H1 (cell line): ENCODE data around the gene GALNT6. TPM values are rescaled to one million over a fixed set of nuclear protein-coding genes. Genes with fewer than 3 reads are reported as not detected.

ENCODE experiments used
- CTCF ChIA-PET: fragments of 300-600 bp; sonication (Branson Sonifier 250); formaldehyde crosslinking; loops from one replicate; lab custom pipeline; 2021; ENCODE audit not compliant: partially characterized antibody; lab: Charles Lee
- POLR2A ChIA-PET: fragments of 300-600 bp; sonication (Branson Sonifier 250); formaldehyde crosslinking; loops from one replicate; lab custom pipeline; 2021; ENCODE audit warnings: inconsistent platforms; ENCODE audit not compliant: partially characterized antibody; lab: Charles Lee
- DNase-seq, 2 experiments: peaks; one replicate each; pipeline versions ENCODE4 v3.0.0 to v3.0.0-alpha.2; 2010 to 2022; ENCODE audit warnings: low spot score in 2 of 2, low read depth in 1 of 2, mixed read lengths in 1 of 2
- FAIRE-seq: peaks from 2 replicates; lab custom pipeline; 2011; peaks lifted over from hg19 to GRCh38; lab: Jason Lieb, UNC
- H2AFZ ChIP-seq: 2 replicates; pipeline ENCODE4 v1.8.1; 2012; ENCODE audit warnings: low read length, inconsistent platforms
- H2AK5ac ChIP-seq: 2 replicates; pipeline ENCODE4 v1.6.1; 2013; ENCODE audit warnings: low read depth, low read length
- H2BK120ac ChIP-seq: replicated peaks from 2 replicates; pipeline ENCODE3; 2013; ENCODE audit warnings: low read depth, low read length, inconsistent platforms
- H2BK12ac ChIP-seq: 2 replicates; pipeline ENCODE4 v1.6.1; 2013; ENCODE audit warnings: low read depth, low read length
- H2BK15ac ChIP-seq: 2 replicates; pipeline ENCODE4 v1.6.1; 2013; ENCODE audit warnings: low read length
- H2BK20ac ChIP-seq: 2 replicates; pipeline ENCODE4 v1.6.1; 2013; ENCODE audit warnings: low read length
- H2BK5ac ChIP-seq: 2 replicates; pipeline ENCODE4 v1.6.1; 2013; ENCODE audit warnings: low read depth, low read length
- H3K14ac ChIP-seq: 2 replicates; pipeline ENCODE4 v1.6.1; 2013; ENCODE audit warnings: inconsistent platforms; ENCODE audit not compliant: insufficient read length
- H3K18ac ChIP-seq: 2 replicates; pipeline ENCODE4 v1.6.1; 2013; ENCODE audit warnings: low read length; ENCODE audit errors: extremely low read depth
- H3K23ac ChIP-seq: 2 replicates; pipeline ENCODE4 v1.6.1; 2013; ENCODE audit warnings: inconsistent platforms; ENCODE audit not compliant: insufficient read length
- H3K23me2 ChIP-seq: 2 replicates; pipeline ENCODE4 v1.6.1; 2013; ENCODE audit warnings: low read depth, low read length
- H3K27ac ChIP-seq: 2 replicates; pipeline ENCODE4 v1.6.1; 2011; ENCODE audit warnings: low read depth, low read length, inconsistent platforms
- H3K27me3 ChIP-seq, 4 experiments: replicated peaks in 1 of 4; 1 replicate in 1 of 4; 2 replicates in 3 of 4; pipeline versions ENCODE4 v1.6.1 to v1.8.1; 2011 to 2013; ENCODE audit warnings: low read length in 3 of 4, mild to moderate bottlenecking in 3 of 4, inconsistent platforms in 2 of 4, mixed read lengths in 2 of 4, moderate library complexity in 1 of 4; ENCODE audit not compliant: control insufficient read depth in 3 of 4, insufficient read depth in 3 of 4; ENCODE audit errors: extremely low read depth in 1 of 4
- H3K36me3 ChIP-seq, 4 experiments: 2 replicates each; pipeline versions ENCODE4 v1.6.1 to v1.8.1; 2011 to 2013; ENCODE audit warnings: mild to moderate bottlenecking in 4 of 4, low read length in 3 of 4, moderate library complexity in 2 of 4, control low read depth in 1 of 4, inconsistent platforms in 1 of 4; ENCODE audit not compliant: insufficient read depth in 4 of 4, control insufficient read depth in 2 of 4
- H3K4ac ChIP-seq: replicated peaks from 2 replicates; pipeline ENCODE3; 2013; ENCODE audit warnings: low read length, low read depth, mixed read lengths, inconsistent platforms; ENCODE audit not compliant: insufficient read length
- H3K4me1 ChIP-seq, 4 experiments: replicated peaks in 1 of 4; 1 replicate in 1 of 4; 2 replicates in 3 of 4; pipeline versions ENCODE4 v1.6.1 to v1.8.1; 2011 to 2013; ENCODE audit warnings: low read length in 3 of 4, inconsistent platforms in 2 of 4, mixed read lengths in 1 of 4; ENCODE audit not compliant: insufficient read depth in 4 of 4, control insufficient read depth in 3 of 4
- H3K4me2 ChIP-seq, 2 experiments: 2 replicates each; pipeline versions ENCODE4 v1.6.1 to v1.8.1; 2011 to 2013; ENCODE audit warnings: low read depth in 2 of 2, low read length in 2 of 2, control low read depth in 1 of 2, inconsistent platforms in 1 of 2, mild to moderate bottlenecking in 1 of 2; ENCODE audit not compliant: insufficient read depth in 1 of 2
- H3K4me3 ChIP-seq, 4 experiments: fragments of 200-600, 300-600 bp in 1 of 4; sonication (generic), shearing (Covaris generic), sonication (Bioruptor Twin) in 1 of 4; 2 replicates each; pipeline versions ENCODE4 v1.5.1 to v1.8.1; 2011 to 2016; ENCODE audit warnings: low read length in 4 of 4, low read depth in 3 of 4, control low read depth in 2 of 4, inconsistent platforms in 2 of 4, mild to moderate bottlenecking in 2 of 4, mixed read lengths in 1 of 4, moderate library complexity in 1 of 4; ENCODE audit not compliant: insufficient read depth in 2 of 4; ENCODE audit errors: extremely low read depth in 1 of 4
- H3K56ac ChIP-seq: replicated peaks from 2 replicates; pipeline ENCODE3; 2013; ENCODE audit warnings: low read depth, mild to moderate bottlenecking, mixed read lengths, low read length, inconsistent platforms; ENCODE audit not compliant: insufficient read length
- H3K79me1 ChIP-seq: 2 replicates; pipeline ENCODE4 v1.6.1; 2013; ENCODE audit warnings: low read depth, low read length, control low read depth
- H3K79me2 ChIP-seq, 2 experiments: 2 replicates each; pipeline versions ENCODE4 v1.6.1 to v1.8.1; 2012 to 2013; ENCODE audit warnings: low read length in 2 of 2, mild to moderate bottlenecking in 2 of 2, inconsistent platforms in 1 of 2; ENCODE audit not compliant: insufficient read depth in 2 of 2, control insufficient read depth in 1 of 2
- H3K9ac ChIP-seq, 4 experiments: replicated peaks in 1 of 4; 1 replicate in 1 of 4; 2 replicates in 3 of 4; pipeline versions ENCODE4 v1.6.1 to v1.8.1; 2011 to 2013; ENCODE audit warnings: low read depth in 3 of 4, low read length in 3 of 4, control low read depth in 2 of 4, mild to moderate bottlenecking in 2 of 4, moderate library complexity in 2 of 4, inconsistent platforms in 1 of 4; ENCODE audit errors: extremely low read depth in 1 of 4
- H3K9me3 ChIP-seq, 2 experiments: 2 replicates each; pipeline versions ENCODE4 v1.6.1 to v1.8.1; 2012 to 2013; ENCODE audit warnings: mild to moderate bottlenecking in 2 of 2, moderate library complexity in 2 of 2, control low read depth in 1 of 2, inconsistent platforms in 1 of 2, low read depth in 1 of 2, low read length in 1 of 2, mixed read lengths in 1 of 2; ENCODE audit not compliant: insufficient read depth in 2 of 2
- H4K20me1 ChIP-seq, 2 experiments: replicated peaks in 1 of 2; 2 replicates each; pipeline versions ENCODE3 to v1.8.1; 2011 to 2013; ENCODE audit warnings: inconsistent platforms in 2 of 2, low read length in 2 of 2, mild to moderate bottlenecking in 1 of 2; ENCODE audit not compliant: insufficient read depth in 2 of 2, control insufficient read depth in 1 of 2
- H4K5ac ChIP-seq: 2 replicates; pipeline ENCODE4 v1.6.1; 2013; ENCODE audit warnings: low read length, low read depth, mixed read lengths, inconsistent platforms; ENCODE audit not compliant: insufficient read length
- H4K8ac ChIP-seq: 2 replicates; pipeline ENCODE4 v1.8.0; 2013; ENCODE audit warnings: mild to moderate bottlenecking, moderate library complexity, low read length, inconsistent platforms; ENCODE audit not compliant: insufficient read depth; ENCODE audit errors: extremely low read depth
- H4K91ac ChIP-seq: replicated peaks from 2 replicates; pipeline ENCODE3; 2013; ENCODE audit warnings: low read length, mixed read lengths, inconsistent platforms; ENCODE audit not compliant: insufficient read length
- CEBPB ChIP-seq: IDR thresholded peaks from 2 replicates; pipeline ENCODE4 v1.6.1; 2012; ENCODE audit warnings: low read depth, low read length
- CHD1 ChIP-seq: IDR thresholded peaks from 2 replicates; pipeline ENCODE4 v1.6.1; 2012; ENCODE audit warnings: low read depth, low read length, improper control_type of control experiment
- FOSL1 ChIP-seq: IDR thresholded peaks from 2 replicates; pipeline ENCODE4 v1.6.1; 2011; ENCODE audit warnings: mild to moderate bottlenecking, low read depth, low read length, moderate library complexity; ENCODE audit not compliant: insufficient read depth
- POU5F1 ChIP-seq: IDR thresholded peaks from 2 replicates; pipeline ENCODE4 v1.6.1; 2011; ENCODE audit warnings: low read depth, mild to moderate bottlenecking, low read length, moderate library complexity
- RFX5 ChIP-seq: IDR thresholded peaks from 2 replicates; pipeline ENCODE4 v1.6.1; 2011; ENCODE audit warnings: low read depth, low read length, improper control_type of control experiment, borderline replicate concordance
- RNF2 ChIP-seq: fragments of 200-900, 300-1000 bp; sonication (generic); IDR thresholded peaks from 2 replicates; pipeline ENCODE4 v1.7.1; 2016; ENCODE audit warnings: borderline replicate concordance, low read depth, mild to moderate bottlenecking, antibody characterized with exemption, low read length; ENCODE audit not compliant: poor library complexity, severe bottlenecking; ENCODE audit errors: missing control alignments
- WGBS, 2 experiments: shearing (Covaris generic) in 1 of 2; methylation state at CpG; one replicate each; pipeline versions ENCODE4 v1.1.6 to v1.1.7; 2013 to 2015; ENCODE audit warnings: low lambda C conversion rate in 2 of 2, mixed read lengths in 2 of 2, inconsistent platforms in 1 of 2, low coverage in 1 of 2, missing lambda C conversion rate in 1 of 2; ENCODE audit not compliant: insufficient replicate concordance in 2 of 2, insufficient coverage in 1 of 2, insufficient read length in 1 of 2; ENCODE audit errors: extremely low coverage in 1 of 2, missing lambda C conversion rate in 1 of 2; 5-methylcytosine and 5-hydroxymethylcytosine counted together
- polyA plus RNA-seq, 7 experiments: library from polyadenylated mRNA; depleted of rRNA in 3 of 7; stranded (reverse) in 5 of 7; unstranded in 2 of 7; fragments of >200 nt in 5 of 7; fragments of 200-250 nt in 2 of 7; gene quantifications; 1 replicate in 5 of 7; 2 replicates in 1 of 7; 4 replicates in 1 of 7; pipeline versions ENCODE4 v1.2.1 to v1.2.3, GENCODE V29; 2011 to 2013; ENCODE audit warnings: missing spikeins in 2 of 7, mixed read lengths in 2 of 7
- total RNA-seq: library from RNA; stranded (reverse); fragmentation: NEBNext Ultra II Directional; extraction: Animal tissue kit (Norgen Biotek cat#: 25700); gene quantifications from 2 replicates; pipeline ENCODE4 v1.2.1, GENCODE V29; 2021

Gene GALNT6
- total and polyA plus RNA-seq, 2 of the 8 experiments (the other 6 are each of a cell fraction or from before 2014, with no cell fraction given) = 5.8 to 10.7 TPM

- Histone ChIP-seq H3K4ac (no peak overlapping the region), H3K27me3 (no peaks in the 10 kb centered on the region), H3K9ac (no peak overlapping the region), H3K9me3 (no peaks in the 10 kb centered on the region), H4K5ac (no peak overlapping the region), H3K79me1 (no peaks in the 10 kb centered on the region), H3K4me3 (no peak overlapping the region), H2AFZ (no peak overlapping the region), H2BK15ac (no peak overlapping the region), H3K27ac (no peak overlapping the region), H3K4me1 (peaks cover 3 to 14% (median 7%) of the 10 kb centered on the region in 4 experiments), H3K18ac (no peak overlapping the region), H4K20me1 (no peaks in the 10 kb centered on the region), H2AK5ac (no peak overlapping the region), H3K79me2 (no peaks in the 10 kb centered on the region), H2BK120ac (no peak overlapping the region), H2BK12ac (no peak overlapping the region), H3K36me3 (peaks cover 2 to 8% (median 5%) of the 10 kb centered on the region in 4 experiments; a peak in 4 of 8 replicates), H3K23me2 (no peaks in the 10 kb centered on the region), H3K23ac (no peak overlapping the region), H2BK20ac (no peak overlapping the region), H2BK5ac (0 out of 2 replicates have a peak overlapping the region, but pooled peaks have one; percentile 6), H3K14ac (no peak overlapping the region), H3K4me2 (no peak overlapping the region), H4K8ac (no peak overlapping the region), H3K56ac (no peak overlapping the region), H4K91ac (no peak overlapping the region)
- TF ChIP-seq RFX5 = no peak
- no peak for TF ChIP-seq CEBPB
- TF ChIP-seq RNF2 = no peak
- TF ChIP-seq CHD1 = no peak
- no peak for TF ChIP-seq POU5F1
- TF ChIP-seq FOSL1 = no peak
- ChIA-PET CTCF (no interaction called here), POLR2A (interaction anchor here (0.9 to 2.5 kb wide), 2 partner anchors 9 to 11 kb away, joined by 3 to 11 read pairs; partner anchors contain the start of gene GALNT6)
- FAIRE-seq = no peak
- DNase-seq = no peak
- 95% methylated on average over 7 of the region's 7 CpGs; no CpG with 5 or more reads in 1 of the 2 experiments for WGBS, 2 experiments
These were observed 9.0 kb downstream of the GALNT6 start for GRCh38 chr12:51382173-51382572.
